ENCODE measurements around the gene NUAK2.
A peak's percentile ranks its signal among the peaks of the same experiment; 100 is the strongest.

The NUAK2 gene

GRCh38 chr1:205346956-205347574 is 25.5 kb upstream of the NUAK2 start:
- no peak for DNase-seq (ENCODE audit: low read depth in 2 of 2)

GRCh38 chr1:205345761-205346160 is 24.2 kb upstream of the NUAK2 start:
- no peak for DNase-seq (ENCODE audit: low read depth in 2 of 2)

- no peak for DNase-seq (ENCODE audit: low read depth in 2 of 2)
These were observed 22.8 kb upstream of the NUAK2 start for GRCh38 chr1:205344066-205344928.

- no peak for DNase-seq (ENCODE audit: low read depth in 2 of 2)
These were observed 22.0 kb upstream of the NUAK2 start for GRCh38 chr1:205343431-205344065.

- no peak for DNase-seq (ENCODE audit: low read depth in 2 of 2)
These were observed 21.4 kb upstream of the NUAK2 start for GRCh38 chr1:205342986-205343385.

GRCh38 chr1:205340676-205341075 is 19.1 kb upstream of the NUAK2 start:
- no peak for DNase-seq (ENCODE audit: low read depth in 2 of 2)

DNA sequence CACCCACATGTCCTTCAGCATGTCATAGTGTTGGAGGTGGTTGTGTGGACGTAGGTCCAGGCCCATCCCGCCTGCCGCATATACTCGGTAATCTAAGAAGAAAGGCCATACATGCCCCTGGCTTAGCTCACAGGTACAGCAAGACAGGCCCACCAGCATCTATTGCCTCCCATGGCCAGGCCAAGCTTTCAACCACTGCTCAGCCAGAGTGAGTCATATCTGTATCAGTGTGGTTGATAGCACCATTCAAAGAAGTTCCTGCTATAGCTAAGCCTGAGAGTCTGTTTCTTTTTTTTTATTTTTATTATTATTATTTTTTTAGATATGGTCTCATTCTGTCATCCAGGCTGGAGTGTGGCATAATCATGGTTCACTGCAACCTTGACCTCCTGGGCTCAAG is 18.2 kb upstream of the NUAK2 start:
- no peak for DNase-seq (ENCODE audit: low read depth in 2 of 2)

DNA sequence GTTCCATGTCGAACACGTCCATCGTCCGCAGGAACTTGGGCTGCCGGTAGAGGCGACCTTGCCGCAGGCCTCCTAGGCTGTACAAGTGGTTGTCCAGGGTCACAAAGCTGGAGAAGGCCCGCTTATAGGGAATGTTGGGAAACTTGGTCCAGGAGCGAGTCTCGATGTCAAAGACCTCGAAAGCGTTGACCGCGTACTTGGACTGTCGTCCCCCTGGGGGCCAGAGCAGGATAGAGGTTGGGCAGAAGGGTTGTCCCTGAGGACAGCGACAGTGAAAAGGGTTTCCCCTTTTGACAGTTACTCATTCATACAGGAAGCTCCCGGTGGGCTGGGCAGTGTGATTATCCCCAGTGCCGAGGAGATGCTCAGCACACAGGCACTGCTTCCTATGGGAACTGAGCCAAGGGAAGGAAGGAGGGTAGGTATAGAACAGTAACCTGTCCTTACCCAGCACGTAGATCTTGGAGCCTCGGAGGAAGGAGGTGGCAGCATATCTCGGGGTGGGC is 17.7 kb upstream of the NUAK2 start:
- no peak for DNase-seq (ENCODE audit: low read depth in 2 of 2)

DNA sequence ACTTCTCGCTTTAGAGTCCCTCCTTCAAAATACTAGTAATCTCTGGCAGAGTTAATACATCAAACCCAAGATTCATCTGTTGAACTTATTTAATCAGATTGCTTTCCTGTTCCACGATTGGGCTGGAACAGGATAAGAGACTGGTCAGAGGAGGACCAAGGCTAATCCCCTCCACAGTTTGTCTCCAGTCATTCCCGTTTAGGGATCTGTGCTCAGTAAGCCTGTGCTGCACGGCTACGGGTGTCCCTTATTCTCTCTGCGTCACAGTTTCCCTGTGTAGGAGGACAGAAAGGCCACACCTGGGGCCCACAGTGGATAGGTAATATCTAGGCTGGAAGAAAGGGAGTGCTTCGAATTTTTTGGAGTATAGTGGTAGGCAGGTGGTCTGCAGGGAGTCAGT is 16.5 kb upstream of the NUAK2 start:
- no peak for DNase-seq (ENCODE audit: low read depth in 2 of 2)

GRCh38 chr1:205337481-205337880 is 15.9 kb upstream of the NUAK2 start:
- DNase-seq (ENCODE audit: low read depth in 2 of 2), result no peak

DNA sequence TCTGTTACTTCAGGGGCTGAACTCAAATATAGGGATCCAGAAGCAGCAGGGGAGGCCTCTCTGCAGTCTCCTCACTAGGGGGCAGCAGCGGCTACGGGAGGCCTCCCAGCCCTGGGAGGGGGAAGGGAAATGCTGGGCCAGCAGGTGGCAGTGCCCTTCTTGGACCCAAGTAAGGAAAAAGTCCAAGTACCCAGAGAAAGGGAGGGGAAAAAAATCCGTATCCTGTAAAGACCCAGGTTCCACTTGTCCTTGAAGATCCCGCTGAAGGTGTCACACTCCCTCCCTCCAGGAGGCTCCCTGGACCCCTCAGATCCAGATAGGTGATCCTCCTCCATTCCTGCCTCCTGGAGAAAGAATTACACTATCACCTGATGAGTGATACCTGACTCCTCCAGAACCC is 14.1 kb upstream of the NUAK2 start:
- DNase-seq (ENCODE audit: low read depth in 2 of 2), result peak; percentile 64 to 73

DNA sequence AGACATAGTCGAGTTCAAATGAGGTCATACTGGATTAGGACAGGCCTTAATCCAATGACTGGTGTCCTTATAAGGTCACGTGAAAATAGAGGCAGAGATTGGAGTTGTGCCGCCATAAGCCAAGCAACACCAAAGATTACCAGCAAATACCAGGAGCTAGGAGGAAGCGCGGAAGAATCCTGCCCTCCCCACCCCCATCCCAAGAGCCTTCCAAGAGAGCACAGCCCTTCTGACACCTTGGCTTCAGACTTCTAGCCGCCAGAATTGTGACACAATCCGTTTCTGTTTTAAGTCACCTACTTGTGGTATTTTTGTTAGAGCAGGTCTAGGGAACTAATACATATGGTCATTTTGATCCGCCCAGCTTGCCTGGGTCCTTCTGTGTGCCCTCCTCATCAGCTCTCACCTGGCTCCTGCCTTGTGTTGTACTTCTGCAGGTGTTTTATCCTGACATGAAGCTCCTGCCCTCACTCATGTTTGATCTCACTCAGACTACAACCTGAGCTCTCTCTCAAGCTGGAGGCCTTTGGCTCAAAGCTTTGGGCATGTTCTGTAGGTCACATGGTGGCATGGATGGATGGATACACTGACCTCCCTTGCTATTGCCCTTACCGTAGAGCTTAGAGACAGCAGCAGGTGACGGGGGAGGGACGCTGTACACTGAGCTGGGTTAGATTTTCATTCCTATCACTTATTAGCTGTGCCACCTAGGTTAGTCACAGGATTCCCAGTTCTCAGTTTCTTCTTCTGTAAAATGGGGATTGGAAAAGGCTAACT is 10.7 kb upstream of the NUAK2 start:
- no peak for DNase-seq (ENCODE audit: low read depth in 2 of 2)

- no peak for DNase-seq (ENCODE audit: low read depth in 2 of 2)
These were observed 8.6 kb upstream of the NUAK2 start for GRCh38 chr1:205330150-205330549.

GRCh38 chr1:205329719-205330118 is 8.2 kb upstream of the NUAK2 start:
- DNase-seq (ENCODE audit: low read depth in 2 of 2), result no peak

DNA sequence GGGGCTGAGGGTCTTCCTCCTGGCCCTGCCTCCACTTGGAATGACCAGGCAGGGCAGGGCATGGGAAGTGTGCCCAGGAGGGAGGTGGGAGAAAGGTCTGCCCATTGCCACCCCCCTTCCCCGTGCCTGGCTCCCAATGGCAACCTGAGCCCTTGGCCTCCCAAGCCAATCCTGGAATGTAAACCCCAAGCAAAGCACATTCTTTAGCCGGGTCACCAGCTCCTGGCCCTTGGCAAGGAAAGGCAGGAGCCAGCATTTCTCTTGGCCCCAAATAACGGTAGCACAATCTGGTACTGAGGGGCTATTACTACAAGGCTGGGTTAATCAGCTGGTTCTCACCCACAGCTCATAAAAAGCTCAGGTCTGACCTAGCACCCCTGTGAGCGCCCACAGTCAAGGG is 6.9 kb upstream of the NUAK2 start:
- DNase-seq (ENCODE audit: low read depth in 2 of 2), result no peak

GRCh38 chr1:205326812-205327466 is 5.4 kb upstream of the NUAK2 start:
- no peak for DNase-seq (ENCODE audit: low read depth in 2 of 2)

DNA sequence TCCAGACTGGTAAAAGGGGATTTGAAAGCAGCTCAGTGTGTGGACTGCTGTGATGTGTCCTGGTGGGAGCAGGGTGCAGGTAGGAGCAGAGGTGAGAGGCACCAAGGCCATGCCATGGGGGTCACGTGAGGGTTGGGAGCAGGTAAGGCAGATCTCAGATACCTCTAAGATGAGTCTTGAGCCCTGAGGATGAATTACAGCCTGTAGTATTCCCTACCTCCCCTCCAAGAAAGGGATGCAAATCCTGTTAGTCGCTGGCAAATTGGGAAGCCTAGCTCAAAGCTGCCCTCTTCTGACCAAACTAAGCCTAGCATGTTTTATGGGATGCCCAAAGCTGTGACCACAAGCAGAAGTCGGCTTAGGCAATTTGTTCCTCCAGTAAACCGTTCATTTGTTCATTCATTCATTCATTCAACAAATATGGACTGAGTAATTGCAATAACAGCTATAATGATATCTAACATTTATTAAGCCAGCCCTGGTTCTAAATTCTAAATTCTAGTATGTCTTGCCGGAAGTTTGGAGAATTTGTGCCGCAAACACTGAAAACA is 3.9 kb upstream of the NUAK2 start:
- no peak for DNase-seq (ENCODE audit: low read depth in 2 of 2)

DNA sequence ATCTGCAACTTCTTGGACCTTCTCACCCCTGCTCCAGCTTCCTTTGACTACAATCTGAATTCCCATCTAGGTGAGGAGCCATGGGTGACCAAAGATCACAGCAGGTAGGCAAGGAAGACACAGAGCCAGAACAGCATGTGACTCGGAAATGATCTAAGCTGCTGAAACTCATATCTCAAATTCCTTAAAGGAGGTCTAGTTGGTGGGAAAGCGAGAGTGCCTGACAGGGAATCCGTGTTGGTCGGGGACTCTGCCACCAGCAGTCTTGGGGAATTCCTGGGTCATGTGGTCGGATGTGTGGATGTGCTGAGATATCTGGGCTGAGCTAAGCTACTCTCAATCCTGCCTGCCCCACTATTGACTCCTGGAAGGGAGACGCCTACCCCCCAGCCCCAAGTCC is 3.2 kb upstream of the NUAK2 start:
- DNase-seq (ENCODE audit: low read depth in 2 of 2), result no peak

DNA sequence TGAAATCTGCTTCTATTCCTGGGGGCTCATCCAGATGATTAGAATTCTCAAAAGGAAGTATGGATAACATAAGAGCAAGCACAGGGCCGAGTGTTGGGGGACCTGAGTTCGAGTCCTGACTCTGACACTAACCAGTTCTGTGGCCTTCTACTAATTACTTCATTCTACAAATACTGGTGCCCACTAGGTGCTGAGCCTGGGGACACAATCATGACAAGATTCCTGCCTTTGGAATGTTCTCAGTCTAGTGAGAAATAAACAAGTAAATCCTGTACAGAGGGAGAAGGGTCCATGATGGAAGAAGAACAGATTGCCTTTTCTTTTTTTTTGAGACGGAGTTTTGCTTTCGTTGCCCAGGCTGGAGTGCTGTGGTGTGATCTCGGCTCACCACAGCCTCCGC is 2.2 kb upstream of the NUAK2 start:
- no peak for DNase-seq (ENCODE audit: low read depth in 2 of 2)

DNA sequence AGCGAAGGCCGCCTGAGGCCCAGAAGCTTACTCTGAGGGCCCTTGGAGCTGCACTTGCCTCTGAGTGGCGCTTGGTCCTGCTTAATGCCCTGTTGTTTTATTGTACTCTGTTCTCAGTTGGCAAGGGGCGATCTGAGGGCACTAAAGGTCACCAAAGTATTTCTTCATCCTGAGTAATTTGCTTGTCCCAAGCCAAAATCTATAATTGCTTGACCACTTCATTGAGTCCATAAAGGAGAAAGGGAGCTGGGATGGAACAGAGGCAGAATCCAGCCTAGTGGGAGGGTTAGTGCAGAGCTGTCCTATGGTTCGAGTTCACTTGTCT is 376 bp upstream of the NUAK2 start:
- no peak for DNase-seq (ENCODE audit: low read depth in 2 of 2)
